Measurements from ENCODE around the gene SLFNL1.

SLFNL1 gene

GRCh38 chr1:41013024-41013423, 8.5 kb downstream of the SLFNL1 start:
- DNase-seq (ENCODE audit: low spot score), result no peak
- TF ChIP-seq, protein P1, sequence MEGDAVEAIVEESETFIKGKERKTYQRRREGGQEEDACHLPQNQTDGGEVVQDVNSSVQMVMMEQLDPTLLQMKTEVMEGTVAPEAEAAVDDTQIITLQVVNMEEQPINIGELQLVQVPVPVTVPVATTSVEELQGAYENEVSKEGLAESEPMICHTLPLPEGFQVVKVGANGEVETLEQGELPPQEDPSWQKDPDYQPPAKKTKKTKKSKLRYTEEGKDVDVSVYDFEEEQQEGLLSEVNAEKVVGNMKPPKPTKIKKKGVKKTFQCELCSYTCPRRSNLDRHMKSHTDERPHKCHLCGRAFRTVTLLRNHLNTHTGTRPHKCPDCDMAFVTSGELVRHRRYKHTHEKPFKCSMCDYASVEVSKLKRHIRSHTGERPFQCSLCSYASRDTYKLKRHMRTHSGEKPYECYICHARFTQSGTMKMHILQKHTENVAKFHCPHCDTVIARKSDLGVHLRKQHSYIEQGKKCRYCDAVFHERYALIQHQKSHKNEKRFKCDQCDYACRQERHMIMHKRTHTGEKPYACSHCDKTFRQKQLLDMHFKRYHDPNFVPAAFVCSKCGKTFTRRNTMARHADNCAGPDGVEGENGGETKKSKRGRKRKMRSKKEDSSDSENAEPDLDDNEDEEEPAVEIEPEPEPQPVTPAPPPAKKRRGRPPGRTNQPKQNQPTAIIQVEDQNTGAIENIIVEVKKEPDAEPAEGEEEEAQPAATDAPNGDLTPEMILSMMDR (IDR thresholded peaks at IDR 0.05; ENCODE audit: extremely low read depth, missing control alignments), result no peak

- no peak for DNase-seq (ENCODE audit: low spot score)
- TF ChIP-seq, protein P1 (IDR thresholded peaks at IDR 0.05; ENCODE audit: extremely low read depth, missing control alignments), result no peak
Observed at GRCh38 chr1:41010345-41010744, 11.2 kb downstream of the SLFNL1 start.

GRCh38 chr1:41009466-41009865, 12.1 kb downstream of the SLFNL1 start:
- DNase-seq (ENCODE audit: low spot score), result no peak
- TF ChIP-seq, protein P1 (IDR thresholded peaks at IDR 0.05; ENCODE audit: extremely low read depth, missing control alignments), result no peak

- DNase-seq (ENCODE audit: low spot score), result no peak
- TF ChIP-seq, protein P1 (IDR thresholded peaks at IDR 0.05; ENCODE audit: extremely low read depth, missing control alignments), result no peak
Observed at GRCh38 chr1:41006942-41007865, 14.3 kb downstream of the SLFNL1 start.

DNA sequence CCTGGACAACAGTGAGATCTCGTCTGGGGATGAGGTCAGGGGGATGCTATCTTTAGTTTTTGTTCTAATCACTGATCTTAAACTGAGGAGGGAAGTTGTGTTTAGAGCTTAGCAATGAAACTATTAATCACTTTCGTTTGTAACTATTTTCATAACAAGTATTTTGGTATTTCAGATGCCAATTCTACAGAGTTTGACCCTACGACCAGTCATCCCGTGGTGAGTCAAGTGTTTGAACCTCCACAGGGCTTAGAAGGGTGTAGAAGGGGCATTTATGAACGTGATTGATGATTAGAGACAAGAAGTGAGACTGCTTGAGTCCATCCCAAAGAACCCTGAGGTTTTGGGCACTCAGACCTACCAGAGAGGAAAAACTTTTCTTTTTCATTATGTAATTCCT, 15.6 kb downstream of the SLFNL1 start:
- TF ChIP-seq, protein P1 (IDR thresholded peaks at IDR 0.05; ENCODE audit: extremely low read depth, missing control alignments), result no peak
- DNase-seq (ENCODE audit: low spot score), result no peak

DNA sequence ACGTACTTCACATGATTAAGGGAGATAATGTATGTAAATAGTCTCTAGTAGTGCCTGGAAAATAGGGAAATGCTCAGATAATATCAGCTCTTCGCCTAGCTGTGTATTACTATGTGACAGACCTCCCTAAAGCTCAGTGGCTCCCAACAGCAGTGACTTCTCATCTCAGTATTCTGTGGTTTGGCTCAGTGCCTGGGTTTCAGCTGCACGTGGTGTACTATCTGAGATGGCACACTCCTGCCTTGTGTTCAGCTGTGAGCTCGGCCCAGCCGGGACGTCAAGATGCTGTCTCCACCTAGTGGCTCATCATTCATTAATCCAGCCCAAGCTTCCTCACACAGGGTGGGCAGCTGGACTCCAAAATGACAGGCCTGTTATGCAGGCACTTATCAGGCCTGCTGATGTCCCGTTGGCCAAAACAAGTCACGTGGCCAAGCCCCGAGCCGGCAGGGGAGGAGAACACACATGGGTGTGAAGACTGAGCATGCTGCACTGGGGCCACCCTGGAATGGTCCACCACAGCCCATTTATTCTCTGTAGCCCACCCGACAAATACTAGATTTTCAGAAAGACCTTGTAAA, 17.8 kb downstream of the SLFNL1 start:
- TF ChIP-seq, protein P1 (IDR thresholded peaks at IDR 0.05; ENCODE audit: extremely low read depth, missing control alignments), result peak; percentile 28
- peak; percentile 81 for DNase-seq (ENCODE audit: low spot score)

DNA sequence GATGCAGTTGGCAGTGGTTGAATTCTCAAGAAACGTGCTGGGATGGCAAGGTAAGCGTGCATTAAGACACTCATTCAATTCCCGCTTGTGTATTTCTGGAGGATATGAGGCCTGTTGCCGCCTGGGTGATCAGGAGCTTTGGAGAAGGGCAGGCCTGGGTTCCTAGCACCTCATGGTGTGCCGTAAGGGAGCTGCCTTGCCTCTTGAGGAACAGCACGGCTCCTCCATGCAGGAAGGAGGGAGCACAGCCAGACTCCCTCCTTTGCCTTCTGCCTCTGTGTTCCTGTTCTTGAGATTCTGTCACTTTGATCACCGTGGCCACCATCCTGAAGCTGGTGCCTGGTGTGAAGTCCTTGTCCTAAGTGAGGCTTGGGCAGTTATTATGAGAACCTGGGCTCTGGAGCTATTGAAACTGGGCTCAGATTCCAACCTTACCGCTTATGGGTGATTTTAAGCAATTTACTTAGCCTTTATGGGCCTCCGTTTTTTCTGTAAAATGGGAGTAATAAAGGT, 18.3 kb downstream of the SLFNL1 start:
- TF ChIP-seq, protein P1 (IDR thresholded peaks at IDR 0.05; ENCODE audit: extremely low read depth, missing control alignments), result no peak
- no peak for DNase-seq (ENCODE audit: low spot score)
